HG03045 (cell line): ENCODE data around the gene FAM107B.
"Not testable (repeated sequence)": the region's sequence is repeated elsewhere in the genome, so short reads cannot be mapped to it uniquely, and the experiment has no call there.

Experiments used
- ATAC-seq: cut with Tn5 transposase; IDR thresholded peaks from one replicate; pipeline ENCODE4 v1.9.1; 2021; ENCODE audit warnings: mild to moderate bottlenecking, moderate library complexity; ENCODE audit not compliant: unreplicated experiment

FAM107B gene

GRCh38 chr10:14604181-14605142, 170.2 kb downstream of the FAM107B start:
- peak; percentile 61 for ATAC-seq

- peak; percentile 27 for ATAC-seq
These were observed 171.1 kb downstream of the FAM107B start for GRCh38 chr10:14603534-14604102.

DNA sequence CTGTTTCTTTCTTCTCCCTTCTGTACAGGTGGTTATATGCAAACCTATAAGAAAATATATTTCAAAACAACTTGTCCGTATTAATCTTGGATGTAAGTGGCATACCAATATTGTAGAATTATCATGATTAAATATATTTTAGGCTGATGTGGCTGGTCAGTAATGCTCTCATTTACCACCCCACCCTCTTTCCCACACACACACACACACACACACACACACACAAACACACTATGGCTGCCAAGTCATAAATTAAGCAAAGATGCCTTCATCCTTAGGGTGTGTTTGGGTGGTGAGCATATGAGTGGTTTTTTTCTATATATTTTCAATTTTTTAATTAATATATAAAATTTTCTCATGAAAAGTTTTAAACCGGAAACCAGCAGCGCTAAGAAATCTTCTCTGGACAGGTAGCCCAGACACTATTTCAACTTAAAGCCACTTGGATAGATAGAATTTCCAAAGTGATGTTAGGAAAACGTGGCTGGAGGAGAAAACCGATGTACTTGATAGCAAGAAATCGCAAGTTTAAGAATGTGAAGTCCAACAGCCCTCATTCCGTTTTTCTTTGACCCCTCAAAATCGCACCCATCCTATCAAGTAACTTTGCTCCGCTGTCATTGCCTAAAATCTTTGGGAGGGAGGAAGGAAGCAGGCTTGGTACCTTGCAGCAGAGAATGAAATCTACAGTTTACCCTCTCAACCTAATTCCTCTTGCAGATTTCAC, 171.7 kb downstream of the FAM107B start:
- ATAC-seq = no peak

DNA sequence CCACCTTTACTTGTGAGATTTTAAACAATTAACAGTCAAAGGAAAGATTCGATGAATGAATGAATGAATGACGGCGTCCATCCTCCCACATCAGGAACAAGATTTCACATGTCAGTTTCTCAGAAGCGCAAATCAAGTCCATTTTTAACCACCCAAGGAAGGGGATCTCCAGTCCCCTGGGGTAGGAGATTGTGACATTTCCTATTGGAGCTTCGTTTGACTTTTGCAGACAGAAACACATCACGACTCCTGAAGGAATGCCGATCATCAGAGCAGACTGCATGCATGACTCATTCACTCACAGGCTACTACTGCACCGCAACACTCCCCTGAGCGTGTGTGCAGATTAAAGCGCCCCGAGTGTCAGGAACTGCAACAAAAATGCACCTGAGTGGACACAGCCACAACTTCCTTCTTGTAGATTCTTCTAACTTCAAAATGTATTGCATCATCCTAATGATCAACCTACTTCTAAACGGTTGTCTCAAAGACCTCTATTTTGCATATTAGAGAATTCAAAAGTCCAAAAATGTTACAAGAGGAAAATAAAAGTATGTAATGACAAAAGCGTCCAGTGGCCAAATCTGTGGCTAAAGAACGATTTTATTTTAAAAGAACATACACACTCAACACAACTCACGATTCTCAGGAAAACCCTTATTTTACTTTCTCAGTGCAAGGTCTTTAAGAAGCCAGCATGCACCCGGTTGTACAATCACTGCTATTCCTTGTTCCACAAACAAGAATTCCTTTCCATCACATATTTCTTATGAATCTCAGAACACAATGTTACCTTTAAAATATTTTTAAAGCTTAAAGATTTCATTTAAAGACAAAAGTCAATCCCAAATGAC, 172.6 kb downstream of the FAM107B start:
- peak; percentile 26 for ATAC-seq

DNA sequence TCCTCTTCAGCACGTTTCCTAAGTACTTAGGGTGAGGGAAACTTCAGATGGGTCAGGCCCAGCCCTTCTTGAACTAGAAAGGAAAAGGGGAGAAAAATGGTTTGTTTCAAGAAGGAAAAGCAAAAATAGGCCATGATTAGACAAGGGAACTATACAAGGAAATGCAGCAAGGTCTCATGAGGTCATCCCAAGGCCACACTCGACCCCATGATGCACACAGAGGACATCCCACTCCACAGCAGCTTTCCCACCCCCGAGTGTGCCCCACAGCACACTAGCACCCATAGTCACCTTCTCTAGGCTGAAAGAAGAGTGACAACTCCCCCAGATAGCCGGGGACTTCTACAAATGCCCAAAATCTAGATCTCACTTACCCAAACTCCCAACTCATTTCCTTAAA, 173.4 kb downstream of the FAM107B start:
- no peak for ATAC-seq

GRCh38 chr10:14600065-14600464, 174.6 kb downstream of the FAM107B start:
- ATAC-seq = no peak

- no peak for ATAC-seq
These were observed 175.6 kb downstream of the FAM107B start for GRCh38 chr10:14598809-14599764.

DNA sequence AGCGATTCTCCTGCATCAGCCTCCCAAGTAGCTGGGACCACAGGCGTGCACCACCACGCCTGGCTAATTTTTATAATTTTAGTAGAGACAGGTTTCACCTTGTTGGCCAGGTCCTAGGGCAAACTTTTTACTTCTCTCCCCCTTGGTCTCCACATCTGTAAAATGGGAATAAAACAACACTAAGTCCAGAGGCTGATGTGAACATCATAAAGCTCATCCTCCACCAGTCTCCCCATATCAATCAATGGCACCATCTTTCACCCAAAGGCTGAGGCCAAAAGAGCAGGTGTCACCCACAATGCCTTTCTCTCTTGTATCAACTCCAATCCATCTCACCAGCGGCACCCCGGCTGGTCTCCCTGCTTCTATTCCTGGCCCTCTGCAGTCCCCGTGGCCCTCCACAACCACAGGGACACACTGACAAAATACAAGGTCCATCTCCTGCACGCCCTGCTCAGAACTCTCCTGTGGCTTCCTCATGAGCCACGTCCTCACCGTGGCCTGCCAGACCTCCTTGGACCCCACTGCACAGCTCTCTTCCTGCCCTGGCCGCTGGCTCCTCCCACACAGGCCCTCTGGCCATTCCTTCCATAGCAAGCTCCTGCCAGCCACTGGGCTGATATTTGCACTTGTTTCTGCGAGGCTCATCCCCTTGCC, 179.0 kb downstream of the FAM107B start:
- no peak for ATAC-seq

GRCh38 chr10:14594878-14595525, 179.7 kb downstream of the FAM107B start:
- ATAC-seq = no peak

- ATAC-seq = no peak
These were observed 180.9 kb downstream of the FAM107B start for GRCh38 chr10:14593806-14594205.

GRCh38 chr10:14592566-14592965, 182.1 kb downstream of the FAM107B start:
- ATAC-seq = no peak

DNA sequence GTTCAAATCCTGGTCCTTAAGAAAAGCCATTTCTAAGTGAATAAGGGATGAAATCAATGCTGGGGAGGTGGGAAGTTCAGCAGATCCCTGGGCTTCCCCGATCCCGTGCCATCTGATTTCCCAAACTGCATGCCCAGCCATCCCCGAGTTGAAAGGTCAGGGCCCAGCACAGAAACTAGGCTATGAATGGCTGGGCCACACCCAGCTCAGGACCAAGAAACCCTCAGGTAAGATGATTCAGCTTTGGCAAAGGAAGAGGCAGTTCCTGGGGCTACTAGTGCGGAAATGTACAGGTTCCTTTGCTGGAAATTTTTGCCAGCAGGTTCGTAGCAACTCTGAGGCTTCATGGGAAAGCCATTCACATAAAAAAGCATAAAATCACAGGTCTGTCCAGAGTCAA, 182.7 kb downstream of the FAM107B start:
- no peak for ATAC-seq

DNA sequence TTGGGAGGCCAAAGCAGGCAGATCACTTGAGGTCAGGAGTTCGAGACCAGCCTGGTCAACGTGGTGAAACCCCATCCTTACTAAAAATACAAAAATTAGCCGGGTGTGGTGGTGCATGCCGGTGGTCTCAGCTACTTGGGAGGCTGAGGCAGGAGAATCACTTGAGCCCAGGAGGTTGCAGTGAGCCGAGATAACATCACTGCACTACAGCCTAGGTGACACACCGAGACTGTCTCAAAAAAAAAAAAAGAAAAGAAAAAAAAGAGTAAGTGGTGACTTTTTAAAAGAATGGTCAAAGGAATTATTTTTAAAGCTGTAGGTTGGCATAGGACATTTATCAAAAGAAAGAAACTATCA, 185.8 kb downstream of the FAM107B start:
- ATAC-seq = not testable (repeated sequence)

DNA sequence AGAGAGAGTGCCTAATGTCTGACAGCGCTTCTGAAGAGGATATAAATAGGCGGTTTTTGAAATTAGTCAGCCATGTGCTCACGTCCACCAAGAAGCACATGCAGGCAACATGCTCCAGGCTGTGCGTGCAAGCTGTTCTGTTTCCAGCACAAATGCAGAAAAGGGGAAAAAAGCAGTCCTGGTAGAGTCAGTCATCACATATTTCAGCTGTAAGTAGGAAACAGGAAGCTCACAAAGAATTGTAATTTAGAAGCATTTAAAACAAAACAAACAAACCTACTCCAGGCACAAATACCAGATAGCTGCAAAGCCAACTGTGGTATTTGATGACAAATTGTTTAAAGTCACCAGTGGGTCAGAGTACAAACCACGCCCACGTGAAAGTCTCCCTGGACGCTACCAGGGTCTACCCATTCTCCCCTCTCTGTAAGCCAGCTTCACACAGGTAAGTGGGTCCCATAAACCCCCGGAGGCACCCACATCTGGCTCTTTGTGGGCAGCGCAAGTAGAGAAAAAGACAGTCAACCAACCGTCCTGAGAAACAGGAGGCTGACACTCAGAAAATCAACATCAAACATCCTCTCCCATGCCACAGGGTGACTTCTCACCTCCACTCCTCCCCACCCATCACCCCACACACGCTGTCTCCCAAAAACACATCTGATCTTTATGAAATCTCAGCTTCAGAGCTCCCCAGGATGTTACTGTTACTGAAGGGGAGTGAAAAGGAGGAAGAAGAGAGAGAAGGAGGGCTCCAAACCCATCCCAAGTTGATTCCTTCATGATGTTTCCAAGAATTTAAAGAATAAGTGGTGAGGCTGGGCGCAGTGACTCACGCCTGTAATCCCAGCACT, 186.4 kb downstream of the FAM107B start:
- peak; percentile 75 for ATAC-seq

DNA sequence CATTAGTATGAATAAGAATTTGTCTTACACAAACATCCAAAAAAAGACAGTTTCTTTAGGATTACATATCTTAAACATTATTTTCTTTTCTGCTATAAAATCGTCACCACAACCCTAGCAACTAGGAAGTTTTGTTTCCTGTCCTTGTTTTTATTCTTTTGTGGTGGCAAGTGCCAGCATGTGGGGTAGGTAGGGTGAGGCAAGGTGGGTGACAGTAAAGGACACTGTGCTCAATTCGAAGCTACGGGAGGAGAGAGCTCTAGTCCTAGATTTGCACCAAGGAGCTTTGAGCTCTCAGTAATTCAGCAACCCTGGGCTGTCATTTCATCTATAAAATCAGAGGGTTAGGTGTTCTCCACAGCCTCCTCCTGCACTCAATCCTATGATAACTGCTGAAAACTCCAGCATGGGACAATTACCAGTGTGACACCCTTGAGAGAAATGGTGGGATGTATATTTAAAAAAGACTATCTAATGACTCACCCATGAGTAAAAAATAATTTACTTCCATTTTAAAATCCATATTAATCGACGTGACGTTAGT, 187.1 kb downstream of the FAM107B start:
- ATAC-seq = no peak

DNA sequence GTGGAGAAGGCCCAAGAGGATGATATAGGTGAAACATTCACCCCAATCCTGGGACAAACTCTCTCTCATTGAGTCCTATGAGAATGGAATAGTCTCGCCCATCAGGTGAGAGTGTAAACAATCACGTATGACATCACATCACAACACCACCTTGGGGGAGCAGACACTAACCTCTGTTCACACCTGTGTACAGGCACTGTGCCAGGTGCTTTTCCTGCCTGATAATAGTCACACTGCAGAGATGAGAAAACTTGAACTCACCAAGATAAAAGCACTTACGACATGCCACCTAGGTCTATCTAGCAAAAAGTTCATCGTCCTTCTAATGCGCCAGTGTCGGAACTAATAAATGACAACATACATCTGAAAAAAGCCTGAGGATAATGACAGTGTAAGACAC, 187.8 kb downstream of the FAM107B start:
- no peak for ATAC-seq
